ENCODE measurements around the gene NDUFS4.
"Not testable (repeated sequence)": the region's sequence is repeated elsewhere in the genome, so short reads cannot be mapped to it uniquely, and the experiment has no call there.

The NDUFS4 gene

DNA sequence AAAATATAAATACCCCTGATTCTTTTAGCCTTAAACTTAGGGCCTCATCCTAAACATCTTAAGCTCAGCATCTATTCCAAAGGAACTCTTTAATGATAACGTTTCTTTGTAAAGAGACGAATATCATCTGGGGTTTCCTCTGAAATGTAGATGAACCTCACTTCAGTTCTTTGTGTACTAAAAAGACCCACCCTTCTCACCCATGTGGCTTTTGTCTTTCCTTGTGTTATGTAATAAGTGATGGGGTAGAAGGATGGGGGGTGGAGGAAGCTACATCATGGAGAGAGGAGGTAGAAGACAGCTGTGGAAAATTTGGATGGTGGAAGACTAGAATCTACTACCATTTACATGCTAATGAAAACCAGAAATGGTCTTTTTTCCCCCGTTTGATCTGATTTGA lies 111.0 kb downstream of the NDUFS4 start:
- no peak for DNase-seq

DNA sequence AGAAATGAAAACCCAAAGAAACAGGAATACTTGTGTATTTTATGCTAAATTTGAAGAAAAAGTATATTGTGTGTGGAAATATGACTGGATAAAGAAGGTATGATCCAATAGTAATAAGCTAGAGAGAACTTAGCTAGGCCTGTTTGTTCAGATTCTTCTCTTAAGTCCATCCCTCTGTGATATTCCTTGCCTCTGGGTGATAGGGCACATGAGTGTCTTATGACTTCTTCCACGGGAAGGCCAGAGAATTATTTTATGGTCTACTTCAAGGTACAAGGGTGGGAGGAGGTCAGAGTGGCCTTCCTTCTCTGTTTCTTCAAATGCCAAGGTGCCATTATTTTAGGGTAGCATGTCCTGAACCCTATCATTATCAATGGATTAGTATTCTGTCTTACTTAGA lies 113.7 kb downstream of the NDUFS4 start:
- no peak for DNase-seq

DNA sequence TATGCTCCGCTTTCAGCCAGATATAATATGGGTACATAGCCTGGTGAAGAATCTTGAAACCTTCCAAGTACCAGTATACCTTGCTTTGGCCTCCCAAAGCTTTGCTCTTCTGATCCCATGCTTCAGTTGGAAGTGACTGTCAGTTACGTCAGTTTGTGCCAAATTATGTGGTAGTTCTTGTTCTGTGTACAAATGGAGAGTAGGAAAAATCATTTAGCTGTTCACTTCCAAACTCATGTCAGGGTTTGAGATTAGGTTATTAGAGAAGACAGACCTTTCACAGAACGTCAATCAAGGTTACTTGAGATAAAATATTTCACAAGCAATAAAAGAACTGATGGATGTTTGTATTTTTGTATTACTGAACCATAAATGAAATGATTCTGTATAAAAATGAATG lies 117.2 kb downstream of the NDUFS4 start:
- no peak for DNase-seq

DNA sequence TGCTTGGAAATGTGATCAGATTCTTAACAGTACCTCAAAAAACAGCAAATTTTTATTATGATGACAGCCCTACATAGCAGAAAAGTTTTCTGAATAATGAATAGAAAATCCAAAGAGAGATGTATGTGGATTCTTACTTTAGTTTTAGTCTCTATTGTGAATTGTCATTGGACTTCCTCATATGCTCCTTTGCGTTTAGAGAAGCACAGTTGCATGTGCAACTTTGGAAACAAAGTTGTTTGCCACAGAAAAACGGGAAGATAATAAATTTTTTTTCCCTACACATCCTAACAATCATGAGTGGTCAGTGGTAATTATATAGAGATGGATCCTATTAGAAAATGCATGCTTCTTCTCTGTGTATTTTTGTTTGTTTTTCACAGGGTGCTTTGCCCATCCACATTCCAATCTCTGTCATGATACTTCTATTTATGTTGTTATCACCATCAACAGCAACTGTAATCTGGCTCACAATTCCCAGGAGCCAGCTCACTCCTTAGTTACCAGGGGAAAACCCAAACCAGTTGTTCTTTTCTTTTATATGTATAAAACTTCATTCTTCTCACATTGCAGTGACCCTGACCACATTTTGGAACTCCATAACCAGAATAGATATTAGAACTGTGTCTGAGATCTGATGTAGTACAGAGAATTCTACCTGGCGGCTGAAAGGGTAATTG lies 118.7 kb downstream of the NDUFS4 start:
- DNase-seq: no peak

DNA sequence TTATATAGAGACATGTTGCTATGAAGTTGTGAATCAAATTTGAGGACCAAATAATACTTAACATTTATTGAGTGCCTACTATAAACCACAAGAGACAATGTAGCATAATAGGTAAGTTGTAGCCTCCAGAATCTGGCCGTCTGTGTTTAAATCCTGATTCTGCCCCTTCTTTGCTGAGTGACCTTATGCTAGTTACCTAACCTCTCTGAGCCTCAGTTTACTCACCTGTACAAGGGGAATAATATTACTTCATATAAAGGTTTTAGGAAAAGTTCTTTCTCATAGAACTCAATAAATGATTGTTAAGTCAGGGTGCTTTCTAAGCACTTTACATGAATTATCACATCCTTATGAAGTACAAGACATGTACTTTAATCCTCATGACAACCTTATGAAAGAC lies 120.6 kb downstream of the NDUFS4 start:
- no peak for DNase-seq

DNA sequence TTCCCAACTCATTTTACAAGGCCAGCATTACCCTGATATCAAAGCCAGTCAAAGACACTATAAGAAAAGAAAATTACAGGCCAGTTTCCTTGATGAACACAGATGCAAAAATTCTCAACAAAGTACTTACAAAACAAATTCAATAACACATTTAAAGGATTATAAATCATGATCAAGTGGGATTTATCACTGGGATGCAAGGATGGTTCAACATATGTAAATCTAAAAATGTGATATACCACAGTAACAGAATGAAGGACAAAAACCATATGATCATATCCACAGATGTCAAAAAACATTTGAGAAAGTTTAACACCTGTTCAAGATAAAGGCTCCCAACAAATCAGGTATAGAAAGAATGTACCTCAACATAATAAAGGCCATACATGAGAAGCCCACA lies 130.6 kb downstream of the NDUFS4 start:
- no peak for DNase-seq

DNA sequence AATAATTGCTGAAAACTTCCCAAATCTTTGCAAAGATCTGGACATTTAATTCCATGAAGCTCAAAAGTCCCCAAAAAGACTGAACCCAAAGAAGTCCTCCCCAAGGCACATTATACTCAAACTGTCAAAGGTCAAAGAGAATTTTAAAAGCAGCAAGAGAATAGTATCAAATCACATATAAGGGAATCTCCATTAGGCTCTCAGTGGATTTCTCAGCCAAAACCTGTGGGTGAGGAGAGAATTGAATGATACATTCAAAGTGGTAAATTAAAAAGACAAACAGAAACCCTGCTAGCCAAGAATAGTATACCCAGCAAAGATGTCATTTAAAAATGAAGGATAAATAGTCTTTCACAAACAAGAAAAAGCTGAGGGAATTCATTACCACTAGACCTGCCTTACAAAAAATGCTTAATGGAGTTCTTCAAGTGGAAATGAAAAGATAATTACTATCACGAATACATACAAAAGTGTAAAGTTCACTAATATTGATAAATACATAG lies 134.1 kb downstream of the NDUFS4 start:
- no peak for DNase-seq

DNA sequence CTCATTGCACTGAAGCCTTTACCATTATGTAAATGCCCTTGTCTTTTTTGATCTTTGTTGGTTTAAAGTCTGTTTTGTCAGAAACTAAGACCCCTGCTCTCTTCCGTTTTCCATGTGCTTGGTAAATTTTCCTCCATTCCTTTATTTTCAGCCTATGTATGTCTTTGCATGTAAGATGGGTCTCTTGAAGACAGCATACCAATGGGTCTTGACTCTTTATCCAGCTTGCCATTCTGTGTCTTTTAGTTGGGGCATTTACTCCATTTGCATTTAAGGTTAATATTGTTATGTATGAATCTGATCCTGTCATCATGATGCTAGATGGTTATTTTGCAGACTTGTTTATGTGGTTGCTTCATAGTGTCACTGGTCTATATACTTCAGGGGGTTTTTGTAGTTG lies 150.0 kb downstream of the NDUFS4 start:
- not testable (repeated sequence) for DNase-seq

DNA sequence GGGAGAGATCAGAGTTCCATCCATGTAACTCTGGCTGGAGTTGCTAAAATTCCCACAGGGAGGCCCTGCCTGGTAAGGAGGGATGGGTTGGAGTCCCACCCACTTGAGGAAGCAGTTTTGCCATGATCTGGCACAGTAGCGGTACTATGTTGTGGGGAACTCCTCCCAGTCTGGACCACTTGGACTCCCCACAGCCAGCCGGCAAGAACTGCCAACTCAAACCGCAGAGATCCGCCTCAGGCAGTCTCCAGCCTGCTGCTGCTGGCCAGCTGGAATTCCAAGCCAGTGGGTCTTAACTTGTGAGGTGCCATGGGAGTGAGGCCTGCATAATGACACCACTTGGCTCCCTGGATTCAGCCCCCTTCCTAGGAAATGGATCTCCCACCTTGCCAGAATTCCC lies 151.9 kb downstream of the NDUFS4 start:
- no peak for DNase-seq

DNA sequence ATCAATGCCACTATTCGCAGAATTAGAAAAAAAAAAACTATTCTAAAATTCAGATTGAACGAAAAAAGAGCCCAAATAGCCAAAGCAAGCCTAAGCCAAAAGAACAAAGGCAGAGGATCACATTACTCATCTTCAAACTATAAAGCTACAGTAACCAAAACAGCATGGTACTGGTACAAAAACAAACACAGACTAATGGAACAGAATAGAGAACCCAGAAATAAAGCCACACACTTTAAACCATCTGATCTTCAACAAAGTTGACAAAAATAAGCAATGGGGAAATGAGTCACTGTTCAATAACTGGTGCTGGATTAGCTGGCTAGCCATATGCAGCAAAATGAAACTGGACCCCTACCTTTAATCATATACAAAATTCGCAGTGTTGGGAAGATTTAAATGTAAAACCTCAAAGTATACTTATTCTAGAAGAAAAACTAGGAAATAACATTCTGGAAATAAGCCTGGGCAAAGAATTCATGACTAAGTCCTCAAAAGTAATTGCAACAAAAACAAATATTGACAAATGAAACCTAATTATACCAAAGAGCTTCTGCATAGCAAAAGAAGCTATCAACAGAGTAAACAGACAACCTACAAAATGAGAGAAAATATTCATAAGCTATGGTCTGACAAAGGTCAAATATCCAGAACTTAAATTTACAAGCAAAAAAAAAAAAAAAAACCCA lies 153.7 kb downstream of the NDUFS4 start:
- DNase-seq: no peak

DNA sequence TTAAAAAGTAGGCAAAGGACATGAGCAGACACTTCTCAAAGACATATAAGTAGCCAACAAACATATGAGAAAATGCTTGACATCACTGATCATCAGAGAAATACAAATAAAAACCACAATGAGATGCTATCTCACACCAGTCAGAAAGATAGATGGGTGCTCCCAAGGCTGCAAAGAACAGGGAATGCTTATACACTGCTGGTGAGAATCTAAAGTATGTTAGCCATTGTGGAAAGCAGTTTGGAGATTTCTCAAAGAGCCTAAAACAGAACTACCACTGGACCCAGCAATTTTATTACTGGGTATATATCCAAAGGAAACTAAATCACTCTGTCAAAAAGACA lies 154.2 kb downstream of the NDUFS4 start:
- no peak for DNase-seq

DNA sequence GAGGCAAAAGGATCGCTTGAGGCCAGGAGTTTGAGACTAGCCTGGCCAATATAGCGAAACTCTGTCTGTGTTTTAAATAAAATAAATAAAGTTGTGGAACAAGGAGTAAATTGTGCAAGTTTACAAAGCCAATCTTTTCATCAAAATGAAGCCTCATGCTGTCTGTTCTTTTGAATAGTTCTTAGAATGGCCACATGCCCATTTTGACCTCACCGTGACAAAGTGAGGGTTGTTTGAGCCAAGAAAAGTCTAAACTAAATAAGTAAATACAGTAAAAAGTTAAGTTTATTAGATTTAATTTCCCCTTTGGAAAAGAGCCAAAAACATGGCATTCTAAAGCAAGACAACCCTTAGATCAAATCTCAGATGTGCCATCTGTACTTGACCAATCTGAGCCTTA lies 165.7 kb downstream of the NDUFS4 start:
- no peak for DNase-seq

DNA sequence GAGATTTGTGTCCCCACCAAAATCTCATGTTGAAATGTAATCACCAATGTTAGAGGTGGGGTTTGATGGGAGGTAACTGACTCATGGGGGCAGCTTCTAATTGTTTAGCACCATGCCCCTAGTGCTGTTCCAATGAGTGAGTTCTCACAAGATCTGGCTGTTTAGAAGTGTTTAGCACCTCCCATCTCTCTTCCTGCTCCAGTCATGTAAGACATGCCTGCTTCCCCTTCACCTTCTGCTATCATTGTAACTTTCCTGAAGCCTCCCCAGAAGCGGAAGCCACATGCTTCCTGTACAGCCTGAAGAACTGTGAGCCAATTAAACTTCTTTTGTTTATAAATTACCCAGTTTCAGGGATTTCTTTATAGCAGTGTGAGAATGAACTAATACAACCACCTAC lies 170.5 kb downstream of the NDUFS4 start:
- no peak for DNase-seq
